Osteocyte (in vitro differentiated cells): ENCODE measurements around the gene PLA2G2F. TPM values are rescaled to one million over a fixed set of nuclear protein-coding genes. Genes with fewer than 3 reads are reported as not detected.
A peak's percentile ranks its signal among the peaks of the same experiment; 100 is the strongest.

ENCODE experiments used
- DNase-seq: peaks from one replicate; pipeline ENCODE4 v3.0.0; 2021; ENCODE audit warnings: mixed read lengths; ENCODE audit not compliant: unreplicated experiment; ENCODE audit errors: extremely low spot score
- H3K27ac Mint-ChIP-seq: one replicate; pipeline ENCODE4 v1.8.0; 2021; ENCODE audit warnings: mild to moderate bottlenecking, mixed read lengths; ENCODE audit not compliant: unreplicated experiment
- H3K27me3 Mint-ChIP-seq: one replicate; pipeline ENCODE4 v1.8.0; 2021; ENCODE audit warnings: mixed read lengths; ENCODE audit not compliant: unreplicated experiment
- H3K36me3 Mint-ChIP-seq: one replicate; pipeline ENCODE4 v1.8.0; 2021; ENCODE audit warnings: mixed read lengths; ENCODE audit not compliant: unreplicated experiment
- H3K4me1 Mint-ChIP-seq: one replicate; pipeline ENCODE4 v1.8.0; 2021; ENCODE audit warnings: mixed read lengths; ENCODE audit not compliant: unreplicated experiment
- H3K4me3 Mint-ChIP-seq: one replicate; pipeline ENCODE4 v1.8.0; 2021; ENCODE audit warnings: mild to moderate bottlenecking, moderate library complexity, mixed read lengths; ENCODE audit not compliant: unreplicated experiment
- H3K9me3 Mint-ChIP-seq: one replicate; pipeline ENCODE4 v1.8.0; 2021; ENCODE audit warnings: mixed read lengths; ENCODE audit not compliant: unreplicated experiment
- total RNA-seq: library from RNA; stranded (reverse); gene quantifications from 2 replicates; pipeline ENCODE4 v1.2.1, GENCODE V29; 2021
- TF ChIP-seq, protein P1 (sequence below): fragments of 200-600 bp; sonication (generic); IDR thresholded peaks from 2 replicates; pipeline ENCODE4 v1.5.0; 2021; ENCODE audit warnings: antibody characterized with exemption, mild to moderate bottlenecking, moderate library complexity

PLA2G2F gene
- total RNA-seq, 1 donor from 2014 or later: not detected

DNA sequence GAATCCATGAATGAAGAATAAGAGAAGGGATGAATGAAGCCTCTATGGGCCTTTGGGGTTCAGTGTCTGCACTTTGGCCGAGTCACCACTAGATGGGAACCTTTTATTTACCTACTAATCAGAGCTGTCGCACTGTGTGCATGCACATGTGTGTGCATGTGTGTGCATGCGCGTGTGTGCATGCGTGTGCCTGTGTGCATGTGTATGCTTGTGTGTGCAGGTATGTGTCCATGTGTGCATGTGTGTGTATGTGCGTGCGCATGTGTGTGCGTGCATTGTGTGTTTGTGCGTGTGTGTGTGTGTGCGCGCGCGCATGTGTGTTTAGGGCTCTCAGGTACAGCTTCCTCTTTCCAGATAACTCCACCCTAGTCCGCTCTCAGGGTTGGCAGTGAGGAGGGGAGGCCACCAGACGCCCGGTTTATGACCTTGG is 26.4 kb downstream of the PLA2G2F start:
- Mint-ChIP-seq H3K9me3 (peaks cover 5% of the 10 kb centered on the region), H3K36me3 (no peaks in the 10 kb centered on the region), H3K27me3 (peaks cover 7% of the 10 kb centered on the region), H3K4me1 (no peaks in the 10 kb centered on the region), H3K4me3 (no peak overlapping the region), H3K27ac (no peak overlapping the region)
- DNase-seq: no peak
- TF ChIP-seq, protein P1, sequence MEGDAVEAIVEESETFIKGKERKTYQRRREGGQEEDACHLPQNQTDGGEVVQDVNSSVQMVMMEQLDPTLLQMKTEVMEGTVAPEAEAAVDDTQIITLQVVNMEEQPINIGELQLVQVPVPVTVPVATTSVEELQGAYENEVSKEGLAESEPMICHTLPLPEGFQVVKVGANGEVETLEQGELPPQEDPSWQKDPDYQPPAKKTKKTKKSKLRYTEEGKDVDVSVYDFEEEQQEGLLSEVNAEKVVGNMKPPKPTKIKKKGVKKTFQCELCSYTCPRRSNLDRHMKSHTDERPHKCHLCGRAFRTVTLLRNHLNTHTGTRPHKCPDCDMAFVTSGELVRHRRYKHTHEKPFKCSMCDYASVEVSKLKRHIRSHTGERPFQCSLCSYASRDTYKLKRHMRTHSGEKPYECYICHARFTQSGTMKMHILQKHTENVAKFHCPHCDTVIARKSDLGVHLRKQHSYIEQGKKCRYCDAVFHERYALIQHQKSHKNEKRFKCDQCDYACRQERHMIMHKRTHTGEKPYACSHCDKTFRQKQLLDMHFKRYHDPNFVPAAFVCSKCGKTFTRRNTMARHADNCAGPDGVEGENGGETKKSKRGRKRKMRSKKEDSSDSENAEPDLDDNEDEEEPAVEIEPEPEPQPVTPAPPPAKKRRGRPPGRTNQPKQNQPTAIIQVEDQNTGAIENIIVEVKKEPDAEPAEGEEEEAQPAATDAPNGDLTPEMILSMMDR: peak; percentile 15

DNA sequence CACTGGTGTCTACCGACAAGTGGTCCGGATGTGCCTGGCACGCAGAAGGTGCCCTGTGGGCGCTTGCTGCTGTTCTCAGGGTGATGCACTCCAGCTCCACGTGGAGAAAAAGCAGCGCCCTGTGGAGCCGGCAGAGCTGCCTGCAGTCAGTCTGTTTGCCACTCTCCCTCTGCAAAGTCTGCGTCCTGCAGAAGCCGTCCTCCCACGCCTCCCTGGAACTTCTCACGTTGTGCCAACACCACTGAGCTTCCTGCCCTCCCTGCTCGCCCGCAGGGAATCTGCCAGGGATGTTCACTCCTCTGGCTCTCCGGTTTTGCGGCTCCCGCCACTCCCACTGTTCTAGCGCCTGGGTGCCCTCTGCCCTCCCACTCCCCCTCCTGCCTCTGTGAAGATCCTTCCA is 26.9 kb downstream of the PLA2G2F start:
- Mint-ChIP-seq H3K4me1 (no peaks in the 10 kb centered on the region), H3K36me3 (no peaks in the 10 kb centered on the region), H3K27me3 (peaks cover 7% of the 10 kb centered on the region), H3K27ac (no peak overlapping the region), H3K4me3 (no peak overlapping the region), H3K9me3 (peaks cover 5% of the 10 kb centered on the region)
- no peak for DNase-seq
- TF ChIP-seq, protein P1: no peak

DNA sequence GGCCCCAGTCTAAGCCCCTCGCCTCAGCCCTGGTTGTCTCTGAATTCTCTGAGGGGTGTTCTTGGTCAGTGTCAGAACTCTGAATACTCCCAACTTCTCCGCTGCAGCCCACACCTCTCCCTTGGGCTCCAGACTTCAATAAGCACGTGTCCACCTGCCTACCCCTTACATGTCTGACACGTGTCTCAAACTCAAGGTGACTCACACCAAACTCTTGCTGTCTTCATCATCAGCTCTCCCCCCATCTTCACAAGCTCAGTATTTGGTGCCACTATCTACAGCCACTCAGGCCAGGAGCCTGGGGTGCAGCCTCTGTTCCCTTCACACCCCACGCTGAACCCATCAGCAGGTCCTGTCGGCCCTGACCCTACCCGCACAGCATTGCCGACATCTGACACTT is 28.0 kb downstream of the PLA2G2F start:
- Mint-ChIP-seq H3K27ac (no peak overlapping the region), H3K9me3 (peaks cover 5% of the 10 kb centered on the region), H3K4me3 (no peak overlapping the region), H3K36me3 (no peaks in the 10 kb centered on the region), H3K4me1 (no peaks in the 10 kb centered on the region), H3K27me3 (peaks cover 7% of the 10 kb centered on the region)
- TF ChIP-seq, protein P1: no peak
- DNase-seq: no peak

DNA sequence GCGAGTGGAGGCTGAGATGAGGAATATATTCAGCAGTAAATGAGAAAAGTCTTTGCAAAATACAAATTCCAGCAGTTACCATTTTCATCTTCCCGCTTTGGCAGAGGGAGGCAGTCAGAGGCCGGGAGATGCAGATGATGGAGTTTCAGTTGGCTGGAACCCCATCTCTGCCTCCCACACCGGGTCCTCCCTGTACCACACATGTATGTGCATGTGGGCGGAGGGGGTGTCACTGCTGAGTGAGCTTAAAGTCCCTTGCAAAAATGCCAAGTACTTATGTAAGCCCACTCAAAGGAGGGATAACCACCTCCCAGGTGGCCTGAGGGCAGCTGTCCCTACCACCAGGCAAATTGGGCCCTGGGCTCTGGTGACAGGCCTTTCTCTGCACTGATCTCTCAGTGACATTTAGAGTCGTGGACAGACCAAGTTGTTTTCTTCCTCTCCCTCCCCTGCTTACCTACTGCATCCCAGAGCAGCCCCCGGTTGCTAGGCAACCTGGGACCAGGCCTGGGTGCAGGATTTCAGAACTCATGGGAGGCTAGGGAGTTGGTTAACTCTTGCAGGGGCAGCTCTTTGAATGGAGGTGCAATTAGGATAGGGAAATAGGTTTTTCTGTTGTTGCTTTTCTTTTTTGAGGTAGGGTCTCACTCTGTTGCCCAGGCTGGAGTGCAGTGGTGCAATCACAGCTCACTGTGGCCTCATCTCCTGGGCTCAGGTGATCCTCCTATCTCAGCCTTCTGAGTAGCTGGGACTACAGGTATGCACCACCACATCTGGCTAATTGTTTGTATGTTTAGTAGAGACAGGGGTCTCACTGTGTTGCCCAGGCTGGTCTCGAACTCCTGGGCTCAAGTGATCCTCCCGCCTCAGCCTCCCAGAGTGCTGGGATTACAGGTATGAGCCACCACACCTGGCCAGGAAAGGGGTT is 29.7 kb downstream of the PLA2G2F start:
- H3K4me3 Mint-ChIP-seq: no peak overlapping the region
- H3K27me3 Mint-ChIP-seq: peaks cover 7% of the 10 kb centered on the region
- TF ChIP-seq, protein P1: no peak

DNA sequence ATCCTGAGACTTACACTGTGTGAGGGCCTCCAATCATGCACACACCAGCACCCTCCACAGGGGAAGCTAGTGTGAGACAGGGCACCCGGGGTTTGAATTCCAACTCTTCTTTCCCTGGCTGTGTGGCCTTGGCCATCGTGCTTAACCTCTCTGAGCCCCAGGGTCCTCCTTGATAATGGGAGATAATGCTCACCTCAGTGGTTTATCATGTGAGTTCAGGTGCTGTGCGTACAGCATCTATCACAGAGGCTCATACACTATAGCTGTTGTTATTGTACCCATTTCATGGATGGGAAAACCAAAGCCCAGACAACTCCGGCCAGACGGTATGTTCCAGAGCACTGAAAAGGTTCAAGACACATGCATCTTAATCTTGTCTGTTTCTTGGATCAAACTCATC is 30.8 kb downstream of the PLA2G2F start:
- Mint-ChIP-seq H3K36me3 (no peaks in the 10 kb centered on the region), H3K27me3 (peaks cover 7% of the 10 kb centered on the region), H3K9me3 (no peaks in the 10 kb centered on the region), H3K4me1 (no peaks in the 10 kb centered on the region), H3K4me3 (no peak overlapping the region), H3K27ac (no peak overlapping the region)
- no peak for DNase-seq
- TF ChIP-seq, protein P1: no peak

More for the DNA sequence above, 29.7 kb downstream of the PLA2G2F start:
- DNase-seq: no peak
- no peaks in the 10 kb centered on the region for H3K4me1 Mint-ChIP-seq
- H3K27ac Mint-ChIP-seq: no peak overlapping the region
- H3K36me3 Mint-ChIP-seq: no peaks in the 10 kb centered on the region
- H3K9me3 Mint-ChIP-seq: no peaks in the 10 kb centered on the region
